Activated T-helper 17 cell treated with anti-CD3 and anti-CD28 coated beads, Interleukin-2, amount 50 U/mL, for 72 hours (primary cell): ENCODE results near the gene CEACAM16. TPM values are rescaled to one million over a fixed set of nuclear protein-coding genes. Genes with fewer than 3 reads are reported as not detected.

Experiments used
- ATAC-seq: fragments of 150-1000 bp; cut with Tn5 transposase; replicated peaks from 2 replicates; pipeline ENCODE4 v1.10.0; 2021; ENCODE audit warnings: mild to moderate bottlenecking, moderate library complexity
- H3K27ac Mint-ChIP-seq: one replicate; pipeline ENCODE4 v1.8.0; 2022; ENCODE audit warnings: mixed read lengths
- H3K27me3 Mint-ChIP-seq: one replicate; pipeline ENCODE4 v1.8.0; 2022; ENCODE audit warnings: mixed read lengths
- H3K36me3 Mint-ChIP-seq: one replicate; pipeline ENCODE4 v1.8.0; 2022; ENCODE audit warnings: low read depth, mild to moderate bottlenecking, mixed read lengths
- H3K4me1 Mint-ChIP-seq: one replicate; pipeline ENCODE4 v1.8.0; 2022; ENCODE audit warnings: mixed read lengths
- H3K4me3 Mint-ChIP-seq: one replicate; pipeline ENCODE4 v1.8.0; 2022; ENCODE audit warnings: mild to moderate bottlenecking, mixed read lengths
- H3K9me3 Mint-ChIP-seq: one replicate; pipeline ENCODE4 v1.8.0; 2022; ENCODE audit warnings: mixed read lengths
- total RNA-seq, 2 donors: library from RNA; stranded (reverse); gene quantifications; one replicate each; pipeline ENCODE4 v1.2.3, GENCODE V29; 2022

Gene CEACAM16
- total RNA-seq, 2 donors from 2014 or later = not detected

GRCh38 chr19:44746946-44747738 lies 48.2 kb downstream of the CEACAM16 start:
- Mint-ChIP-seq H3K4me1 (peaks cover 23% of the 10 kb centered on the region), H3K36me3 (peaks cover 40% of the 10 kb centered on the region), H3K9me3 (no peaks in the 10 kb centered on the region)

GRCh38 chr19:44747739-44748425 lies 48.9 kb downstream of the CEACAM16 start:
- H3K4me3 Mint-ChIP-seq = peak overlapping the region; percentile 80
- peak; percentile 41 for ATAC-seq
- peaks cover 47% of the 10 kb centered on the region for H3K36me3 Mint-ChIP-seq
- H3K9me3 Mint-ChIP-seq = no peaks in the 10 kb centered on the region
- peak overlapping the region; percentile 79 for H3K27ac Mint-ChIP-seq
- H3K4me1 Mint-ChIP-seq = peaks cover 27% of the 10 kb centered on the region
- H3K27me3 Mint-ChIP-seq = no peaks in the 10 kb centered on the region

More at GRCh38 chr19:44746946-44747738, 48.2 kb downstream of the CEACAM16 start:
- Mint-ChIP-seq H3K27me3 (no peaks in the 10 kb centered on the region), H3K4me3 (peak overlapping the region; percentile 80), H3K27ac (peak overlapping the region; percentile 79)
- peak; percentile 86 for ATAC-seq

GRCh38 chr19:44748426-44749254 lies 49.7 kb downstream of the CEACAM16 start, which contains the start of gene BCL3:
Gene BCL3 (plus strand): TSS chr19:44748708. CDS start chr19:44748791, 83 bp downstream.
- H3K36me3 Mint-ChIP-seq = peaks cover 55% of the 10 kb centered on the region
- H3K4me1 Mint-ChIP-seq = peaks cover 27% of the 10 kb centered on the region
- peak; percentile 45 for ATAC-seq
- H3K27ac Mint-ChIP-seq = peak within 1 kb of the TSS; percentile 91
- no peaks in the 10 kb centered on the region for H3K9me3 Mint-ChIP-seq
- peak within 1 kb of the TSS; percentile 99 for H3K4me3 Mint-ChIP-seq
- no peaks in the 10 kb centered on the region for H3K27me3 Mint-ChIP-seq

- Mint-ChIP-seq H3K27me3 (no peaks in the 10 kb centered on the region), H3K4me1 (peaks cover 27% of the 10 kb centered on the region), H3K9me3 (no peaks in the 10 kb centered on the region), H3K27ac (peak overlapping the region; percentile 91), H3K4me3 (peak overlapping the region; percentile 99), H3K36me3 (peaks cover 61% of the 10 kb centered on the region)
- no peak for ATAC-seq
These were observed 50.3 kb downstream of the CEACAM16 start for GRCh38 chr19:44749292-44749691.

GRCh38 chr19:44749994-44750393 lies 51.0 kb downstream of the CEACAM16 start:
- peaks cover 30% of the 10 kb centered on the region for H3K4me1 Mint-ChIP-seq

GRCh38 chr19:44752123-44752815 lies 53.3 kb downstream of the CEACAM16 start:
- peaks cover 19% of the 10 kb centered on the region for H3K4me1 Mint-ChIP-seq

More at GRCh38 chr19:44749994-44750393, 51.0 kb downstream of the CEACAM16 start:
- Mint-ChIP-seq H3K9me3 (no peaks in the 10 kb centered on the region), H3K4me3 (peak overlapping the region; percentile 99), H3K27ac (peak overlapping the region; percentile 91), H3K36me3 (peaks cover 68% of the 10 kb centered on the region), H3K27me3 (no peaks in the 10 kb centered on the region)
- ATAC-seq = no peak

GRCh38 chr19:44752816-44753625 lies 54.1 kb downstream of the CEACAM16 start:
- H3K9me3 Mint-ChIP-seq = no peaks in the 10 kb centered on the region
- H3K27ac Mint-ChIP-seq = peak overlapping the region; percentile 94
- H3K27me3 Mint-ChIP-seq = no peaks in the 10 kb centered on the region
- peak; percentile 78 for ATAC-seq
- H3K36me3 Mint-ChIP-seq = peaks cover 94% of the 10 kb centered on the region
- peaks cover 19% of the 10 kb centered on the region for H3K4me1 Mint-ChIP-seq
- H3K4me3 Mint-ChIP-seq = peak overlapping the region; percentile 99

More at GRCh38 chr19:44752123-44752815, 53.3 kb downstream of the CEACAM16 start:
- Mint-ChIP-seq H3K4me3 (peak overlapping the region; percentile 99), H3K27ac (peak overlapping the region; percentile 94), H3K36me3 (peaks cover 89% of the 10 kb centered on the region), H3K9me3 (no peaks in the 10 kb centered on the region), H3K27me3 (no peaks in the 10 kb centered on the region)
- ATAC-seq = no peak

GRCh38 chr19:44753626-44753931 lies 54.6 kb downstream of the CEACAM16 start:
- Mint-ChIP-seq H3K9me3 (no peaks in the 10 kb centered on the region), H3K4me1 (peaks cover 19% of the 10 kb centered on the region), H3K27me3 (no peaks in the 10 kb centered on the region), H3K36me3 (peaks cover 96% of the 10 kb centered on the region), H3K27ac (peak overlapping the region; percentile 94), H3K4me3 (peak overlapping the region; percentile 99)
- ATAC-seq = no peak

- H3K4me3 Mint-ChIP-seq = peak overlapping the region; percentile 99
- peaks cover 98% of the 10 kb centered on the region for H3K36me3 Mint-ChIP-seq
- no peaks in the 10 kb centered on the region for H3K27me3 Mint-ChIP-seq
- H3K27ac Mint-ChIP-seq = peak overlapping the region; percentile 94
- H3K9me3 Mint-ChIP-seq = no peaks in the 10 kb centered on the region
- H3K4me1 Mint-ChIP-seq = peaks cover 19% of the 10 kb centered on the region
- peak; percentile 67 for ATAC-seq
These were observed 55.2 kb downstream of the CEACAM16 start for GRCh38 chr19:44753932-44754749.

GRCh38 chr19:44754750-44755080 lies 55.8 kb downstream of the CEACAM16 start:
- H3K9me3 Mint-ChIP-seq = no peaks in the 10 kb centered on the region

GRCh38 chr19:44755219-44755618 lies 56.3 kb downstream of the CEACAM16 start:
- ATAC-seq = no peak
- peaks cover 24% of the 10 kb centered on the region for H3K4me1 Mint-ChIP-seq
- H3K36me3 Mint-ChIP-seq = peaks cover 98% of the 10 kb centered on the region
- H3K27ac Mint-ChIP-seq = peak overlapping the region; percentile 94
- H3K4me3 Mint-ChIP-seq = peak overlapping the region; percentile 99
- no peaks in the 10 kb centered on the region for H3K27me3 Mint-ChIP-seq
- no peaks in the 10 kb centered on the region for H3K9me3 Mint-ChIP-seq

More at GRCh38 chr19:44754750-44755080, 55.8 kb downstream of the CEACAM16 start:
- ATAC-seq = no peak
- Mint-ChIP-seq H3K27me3 (no peaks in the 10 kb centered on the region), H3K4me3 (peak overlapping the region; percentile 99), H3K36me3 (peaks cover 98% of the 10 kb centered on the region), H3K4me1 (peaks cover 21% of the 10 kb centered on the region), H3K27ac (peak overlapping the region; percentile 94)

GRCh38 chr19:44756089-44756562 lies 57.2 kb downstream of the CEACAM16 start:
- peaks cover 98% of the 10 kb centered on the region for H3K36me3 Mint-ChIP-seq
- peaks cover 18% of the 10 kb centered on the region for H3K4me1 Mint-ChIP-seq
- H3K9me3 Mint-ChIP-seq = no peaks in the 10 kb centered on the region
- peak overlapping the region; percentile 99 for H3K4me3 Mint-ChIP-seq
- peak overlapping the region; percentile 94 for H3K27ac Mint-ChIP-seq
- no peak for ATAC-seq
- H3K27me3 Mint-ChIP-seq = no peaks in the 10 kb centered on the region
